ENCODE results near the gene CDA.

DNA sequence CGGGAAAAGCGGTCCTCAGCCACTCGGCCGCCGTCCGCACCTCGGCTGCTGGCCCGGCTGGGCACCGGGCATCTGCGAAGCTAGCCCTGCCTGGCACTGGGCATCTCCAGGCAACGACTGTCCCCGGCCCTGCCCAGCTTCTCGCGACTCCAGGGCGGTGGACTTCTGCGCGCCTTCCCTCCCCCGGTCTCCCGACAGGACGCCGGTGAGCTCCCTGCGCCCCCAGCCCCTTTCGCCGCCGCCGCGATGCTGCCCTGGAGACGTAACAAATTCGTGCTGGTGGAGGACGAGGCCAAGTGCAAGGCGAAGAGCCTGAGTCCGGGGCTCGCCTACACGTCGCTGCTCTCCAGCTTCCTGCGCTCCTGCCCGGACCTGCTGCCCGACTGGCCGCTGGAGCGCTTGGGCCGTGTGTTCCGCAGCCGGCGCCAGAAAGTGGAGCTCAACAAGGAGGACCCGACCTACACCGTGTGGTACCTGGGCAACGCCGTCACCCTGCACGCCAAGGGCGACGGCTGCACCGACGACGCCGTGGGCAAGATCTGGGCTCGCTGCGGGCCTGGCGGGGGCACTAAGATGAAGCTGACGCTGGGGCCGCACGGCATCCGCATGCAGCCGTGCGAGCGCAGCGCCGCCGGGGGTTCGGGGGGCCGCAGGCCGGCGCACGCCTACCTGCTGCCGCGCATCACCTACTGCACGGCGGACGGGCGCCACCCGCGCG is 36.0 kb upstream of the CDA start:
- TF ChIP-seq, protein P1, sequence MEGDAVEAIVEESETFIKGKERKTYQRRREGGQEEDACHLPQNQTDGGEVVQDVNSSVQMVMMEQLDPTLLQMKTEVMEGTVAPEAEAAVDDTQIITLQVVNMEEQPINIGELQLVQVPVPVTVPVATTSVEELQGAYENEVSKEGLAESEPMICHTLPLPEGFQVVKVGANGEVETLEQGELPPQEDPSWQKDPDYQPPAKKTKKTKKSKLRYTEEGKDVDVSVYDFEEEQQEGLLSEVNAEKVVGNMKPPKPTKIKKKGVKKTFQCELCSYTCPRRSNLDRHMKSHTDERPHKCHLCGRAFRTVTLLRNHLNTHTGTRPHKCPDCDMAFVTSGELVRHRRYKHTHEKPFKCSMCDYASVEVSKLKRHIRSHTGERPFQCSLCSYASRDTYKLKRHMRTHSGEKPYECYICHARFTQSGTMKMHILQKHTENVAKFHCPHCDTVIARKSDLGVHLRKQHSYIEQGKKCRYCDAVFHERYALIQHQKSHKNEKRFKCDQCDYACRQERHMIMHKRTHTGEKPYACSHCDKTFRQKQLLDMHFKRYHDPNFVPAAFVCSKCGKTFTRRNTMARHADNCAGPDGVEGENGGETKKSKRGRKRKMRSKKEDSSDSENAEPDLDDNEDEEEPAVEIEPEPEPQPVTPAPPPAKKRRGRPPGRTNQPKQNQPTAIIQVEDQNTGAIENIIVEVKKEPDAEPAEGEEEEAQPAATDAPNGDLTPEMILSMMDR (IDR thresholded peaks at IDR 0.05; ENCODE audit: control extremely low read depth in 1 of 3, insufficient read depth in 1 of 3, low read depth in 1 of 3, low read length in 3 of 3): no peak
- TF ChIP-seq GABPA (IDR thresholded peaks at IDR 0.05; ENCODE audit: borderline replicate concordance, insufficient read depth, low read length): no peak
- no peak for TF ChIP-seq EGR1 (IDR thresholded peaks at IDR 0.05; ENCODE audit: borderline replicate concordance, low read depth, low read length)
- TF ChIP-seq RAD21 (IDR thresholded peaks at IDR 0.05 in 1 of 2, conservative IDR thresholded peaks at IDR 0.05 in 1 of 2; ENCODE audit: low read depth in 2 of 2, low read length in 2 of 2): no peak
- TF ChIP-seq POLR2AphosphoS5 (IDR thresholded peaks at IDR 0.05; ENCODE audit: low read depth, low read length): no peak
- no peak for TF ChIP-seq CEBPB (IDR thresholded peaks at IDR 0.05; ENCODE audit: low read depth, low read length)
- TF ChIP-seq NANOG (IDR thresholded peaks at IDR 0.05; ENCODE audit: insufficient read depth, low read depth, low read length, poor library complexity, severe bottlenecking): no peak

Data from H1 (cell line).